22Rv1 (cell line): Measurements from ENCODE around the gene ERICH2.

ENCODE experiments used
- CTCF ChIP-seq: fragments of 450-650 bp; IDR thresholded peaks from 2 replicates; pipeline ENCODE4 v1.5.1; 2017; ENCODE audit warnings: mild to moderate bottlenecking
- ZFX ChIP-seq: fragments of 450-650 bp; IDR thresholded peaks from 2 replicates; pipeline ENCODE4 v1.6.1; 2017; ENCODE audit warnings: antibody characterized with exemption, borderline replicate concordance

DNA sequence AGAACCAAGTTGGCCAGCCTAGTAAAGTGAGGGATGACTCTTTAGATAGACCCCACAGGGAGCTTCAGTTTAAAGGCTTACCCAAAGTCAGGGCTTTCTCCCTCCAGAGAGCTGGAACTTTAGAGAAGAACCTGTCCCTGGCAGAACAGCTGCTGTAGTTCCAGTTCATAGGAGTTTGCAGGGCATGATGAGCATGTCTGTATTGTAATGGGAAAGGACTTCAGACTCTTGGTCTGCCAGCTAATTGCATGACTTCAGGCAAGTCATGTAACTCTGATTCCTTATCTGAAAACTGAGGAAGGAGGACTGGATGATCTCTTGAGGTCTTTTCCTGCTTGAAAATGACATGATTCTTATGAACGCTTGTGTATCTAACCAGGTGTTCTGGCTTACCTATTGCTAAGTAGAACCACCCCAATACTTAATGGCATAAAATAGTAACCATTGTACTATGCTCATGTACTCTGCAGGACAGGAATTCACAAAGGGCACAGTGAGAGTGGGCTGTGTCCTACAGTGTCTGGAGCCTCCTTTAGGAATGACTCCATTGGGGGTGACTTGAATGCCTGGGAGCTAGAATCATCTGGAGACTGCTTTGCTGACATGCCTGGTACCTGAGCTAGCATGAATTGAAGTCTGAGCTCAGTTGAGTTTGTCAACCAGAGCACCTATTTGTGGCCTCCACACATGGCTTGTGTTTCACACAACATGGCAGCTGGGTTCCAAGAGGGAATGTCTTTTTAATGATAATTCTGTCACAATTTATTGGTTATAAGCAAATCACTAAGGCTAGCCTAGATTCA lies 36.2 kb upstream of the ERICH2 start:
- TF ChIP-seq CTCF, result no peak
- no peak for TF ChIP-seq ZFX
